GM04503 (cell line): ENCODE results near the gene PCNT.

Experiments used
- DNase-seq: peaks from one replicate; pipeline ENCODE4 v3.0.0-alpha.2; 2012; ENCODE audit warnings: low read depth

The PCNT gene

DNA sequence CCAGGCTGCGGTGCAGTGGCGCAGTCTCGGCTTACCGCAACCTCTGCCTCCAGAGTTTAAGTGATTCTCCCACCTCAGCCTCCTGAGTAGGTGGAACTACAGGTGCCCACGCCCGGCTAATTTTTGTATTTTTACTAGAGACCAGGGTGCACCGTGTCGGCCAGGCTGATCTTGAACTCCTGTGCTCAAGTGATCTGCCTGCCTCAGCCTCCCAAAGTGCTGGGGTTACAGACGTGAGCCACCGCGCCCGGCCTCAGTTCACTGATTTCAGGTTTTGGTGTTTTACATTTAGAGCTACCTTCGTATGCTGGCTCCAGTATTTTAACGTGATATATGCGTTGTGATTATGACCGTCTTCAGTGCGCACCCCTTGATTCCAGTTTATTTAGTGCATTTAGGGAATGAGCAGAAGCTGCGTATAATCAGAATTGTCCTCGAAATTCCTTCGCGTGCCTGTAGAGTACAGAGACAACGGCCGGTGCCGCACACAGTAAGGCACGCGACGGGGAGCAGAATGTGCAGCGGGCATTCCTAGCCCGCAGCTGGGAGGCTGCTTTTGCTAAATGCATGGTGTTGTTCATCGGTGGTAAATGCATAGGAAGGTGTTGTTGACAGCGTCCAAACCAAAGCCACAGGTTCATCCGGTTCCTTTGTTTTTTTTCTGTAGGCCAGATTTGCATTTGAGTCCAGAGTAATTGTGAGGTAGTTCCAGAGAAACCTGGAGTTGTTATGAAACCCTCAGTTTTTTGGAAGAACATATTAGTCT, 85.9 kb downstream of the PCNT start:
- DNase-seq, result no peak

DNA sequence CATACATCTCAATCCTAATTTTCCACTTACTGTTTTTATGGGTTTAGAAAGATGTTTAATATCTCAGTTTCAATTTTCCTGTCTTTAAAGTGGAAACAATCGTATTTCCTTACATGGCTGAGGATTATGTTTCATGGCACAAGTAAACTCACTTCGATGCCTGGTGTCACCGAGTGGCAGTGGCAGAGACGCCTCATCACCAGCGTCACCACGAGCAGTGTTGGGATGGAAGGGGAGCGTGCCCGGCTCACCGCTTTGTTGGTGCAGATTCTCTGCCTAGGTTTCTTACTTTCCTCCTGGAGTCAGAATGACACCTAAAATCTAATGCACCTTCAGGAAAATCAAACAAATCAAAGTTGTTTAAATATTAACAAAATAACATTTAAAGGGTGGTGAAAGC, 86.6 kb downstream of the PCNT start:
- DNase-seq, result no peak

DNA sequence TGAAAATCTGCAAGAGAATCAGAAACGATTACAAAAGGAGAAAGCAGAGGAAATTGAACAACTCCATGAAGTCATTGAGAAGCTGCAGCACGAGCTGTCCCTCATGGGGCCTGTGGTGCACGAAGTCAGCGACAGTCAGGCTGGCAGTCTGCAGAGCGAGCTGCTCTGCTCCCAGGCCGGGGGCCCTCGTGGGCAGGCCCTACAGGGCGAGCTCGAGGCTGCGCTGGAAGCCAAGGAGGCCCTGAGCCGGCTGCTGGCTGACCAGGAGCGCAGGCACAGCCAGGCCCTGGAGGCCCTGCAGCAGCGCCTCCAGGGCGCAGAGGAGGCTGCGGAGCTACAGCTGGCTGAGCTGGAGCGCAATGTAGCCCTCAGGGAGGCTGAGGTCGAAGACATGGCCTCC, 87.3 kb downstream of the PCNT start:
- DNase-seq, result no peak

DNA sequence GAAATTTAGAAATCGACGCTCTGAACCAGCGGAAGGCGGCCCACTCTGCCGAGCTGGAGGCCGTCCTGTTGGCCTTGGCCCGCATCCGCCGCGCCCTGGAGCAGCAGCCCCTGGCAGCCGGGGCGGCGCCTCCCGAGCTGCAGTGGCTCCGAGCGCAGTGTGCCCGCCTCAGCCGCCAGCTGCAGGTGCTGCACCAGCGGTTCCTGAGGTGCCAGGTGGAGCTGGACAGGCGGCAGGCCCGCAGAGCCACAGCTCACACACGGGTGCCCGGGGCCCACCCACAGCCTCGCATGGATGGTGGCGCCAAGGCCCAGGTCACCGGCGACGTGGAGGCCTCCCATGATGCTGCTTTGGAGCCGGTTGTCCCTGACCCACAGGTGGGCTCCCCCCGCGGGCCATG, 87.7 kb downstream of the PCNT start:
- DNase-seq, result no peak

DNA sequence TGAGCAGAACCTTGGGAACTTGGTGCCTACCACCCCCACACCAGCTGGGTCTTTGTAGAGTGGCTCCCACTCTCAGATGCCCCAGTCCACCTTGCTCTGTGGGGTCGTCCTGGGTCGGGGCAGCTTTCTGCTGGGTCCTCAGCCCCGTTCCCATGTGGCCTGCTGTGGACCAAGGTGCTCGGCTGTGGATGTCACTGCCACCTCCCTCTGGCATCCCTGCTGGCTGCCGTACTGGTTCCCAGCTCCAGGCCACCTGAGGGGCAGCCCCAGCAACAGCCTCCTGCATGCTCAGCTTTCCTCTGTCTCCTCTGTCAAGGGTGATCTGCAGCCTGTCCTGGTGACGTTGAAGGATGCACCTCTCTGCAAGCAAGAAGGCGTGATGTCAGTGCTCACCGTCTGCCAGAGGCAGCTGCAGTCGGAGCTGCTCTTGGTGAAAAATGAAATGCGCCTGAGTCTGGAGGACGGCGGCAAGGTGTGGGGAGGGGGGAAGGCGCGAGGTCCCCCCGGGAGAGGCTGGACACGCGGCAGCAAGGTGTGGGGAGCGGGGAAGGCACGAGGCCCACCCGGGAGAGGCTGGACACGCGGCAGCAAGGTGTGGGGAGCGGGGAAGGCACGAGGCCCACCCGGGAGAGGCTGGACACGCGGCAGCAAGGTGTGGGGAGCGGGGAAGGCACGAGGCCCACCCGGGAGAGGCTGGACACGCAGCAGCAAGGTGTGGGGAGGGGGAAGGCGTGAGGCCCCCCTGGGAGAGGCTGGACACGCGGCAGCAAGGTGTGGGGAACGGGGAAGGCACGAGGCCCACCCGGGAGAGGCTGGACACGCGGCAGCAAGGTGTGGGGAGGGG, 88.8 kb downstream of the PCNT start:
- DNase-seq, result no peak

DNA sequence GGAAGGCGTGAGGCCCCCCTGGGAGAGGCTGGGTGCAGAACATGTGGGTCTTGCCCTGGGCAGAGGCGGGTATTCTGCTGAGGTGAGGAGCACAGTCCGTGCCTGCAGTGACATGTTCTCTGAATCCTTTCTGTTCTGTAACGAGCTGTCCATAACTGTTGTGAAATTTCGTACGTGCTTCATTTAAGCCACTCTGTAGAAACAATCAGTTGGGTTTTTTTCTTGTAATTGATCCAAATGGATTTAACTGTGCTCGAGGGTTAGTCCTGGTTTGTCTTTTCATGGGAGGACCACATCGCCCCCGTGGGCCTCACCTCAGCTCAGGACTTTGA, 89.4 kb downstream of the PCNT start:
- DNase-seq, result no peak

DNA sequence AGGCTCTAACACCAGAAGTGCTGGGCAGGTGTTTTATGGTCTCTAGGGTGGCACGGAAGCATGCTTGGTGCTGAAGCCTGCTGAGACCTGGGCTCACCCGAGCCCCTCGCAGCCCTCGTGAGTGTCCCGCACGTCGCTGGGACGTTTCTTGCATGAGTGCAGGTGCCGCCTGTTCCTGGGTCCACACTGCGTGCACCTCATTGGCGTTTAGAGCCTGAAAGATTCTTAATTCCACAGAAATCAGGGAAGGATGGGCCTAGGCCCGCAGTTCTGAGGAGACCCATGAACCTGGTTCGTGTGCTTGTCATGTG, 91.0 kb downstream of the PCNT start:
- DNase-seq, result no peak

DNA sequence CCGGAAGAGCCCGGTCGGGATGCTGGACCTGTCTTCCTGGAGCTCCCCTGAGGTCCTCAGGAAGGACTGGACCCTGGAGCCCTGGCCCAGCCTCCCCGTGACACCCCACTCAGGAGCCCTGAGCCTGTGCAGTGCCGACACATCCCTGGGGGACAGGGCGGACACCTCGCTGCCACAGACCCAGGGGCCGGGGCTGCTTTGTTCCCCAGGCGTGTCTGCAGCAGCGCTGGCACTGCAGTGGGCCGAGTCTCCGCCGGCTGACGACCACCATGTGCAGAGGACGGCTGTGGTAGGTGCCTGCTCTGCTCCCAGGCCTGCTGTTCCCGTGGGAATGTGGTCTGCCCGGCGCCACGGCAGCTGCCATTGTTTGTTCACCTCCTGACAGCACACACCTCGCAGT, 92.6 kb downstream of the PCNT start:
- DNase-seq, result no peak

DNA sequence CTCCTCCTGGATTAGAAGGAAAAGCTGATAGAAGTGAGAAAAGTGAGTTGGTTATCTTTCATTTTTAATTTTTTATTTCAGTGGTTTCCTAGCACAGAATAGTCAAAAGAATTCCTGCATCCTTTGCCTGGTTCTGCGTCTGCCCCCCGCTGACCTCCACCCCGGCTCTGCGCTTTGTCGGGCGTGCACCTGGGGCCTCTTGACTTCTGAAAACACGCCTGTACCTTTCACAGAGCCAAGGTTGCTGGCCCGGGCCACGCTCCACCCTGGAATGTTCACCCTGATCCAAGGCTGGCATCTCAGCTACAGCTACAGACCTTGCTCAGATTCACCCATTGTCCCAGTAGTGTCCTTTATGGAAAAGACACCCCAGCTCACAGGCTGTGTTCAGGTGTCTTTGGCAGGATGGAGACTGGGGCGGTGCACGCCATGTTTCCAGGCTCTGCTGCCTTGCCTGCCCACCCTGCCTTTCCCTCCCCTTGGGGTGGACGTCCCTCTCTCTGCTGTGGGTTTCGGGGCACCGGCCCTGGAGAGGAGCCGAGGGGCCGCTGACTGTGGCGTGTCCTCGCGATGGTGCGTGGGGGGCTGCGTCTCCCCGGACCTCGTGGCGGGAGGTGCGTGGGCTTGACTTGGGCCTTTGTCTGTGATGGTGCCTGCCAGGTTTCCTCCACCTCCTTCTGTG, 94.5 kb downstream of the PCNT start:
- no peak for DNase-seq

DNA sequence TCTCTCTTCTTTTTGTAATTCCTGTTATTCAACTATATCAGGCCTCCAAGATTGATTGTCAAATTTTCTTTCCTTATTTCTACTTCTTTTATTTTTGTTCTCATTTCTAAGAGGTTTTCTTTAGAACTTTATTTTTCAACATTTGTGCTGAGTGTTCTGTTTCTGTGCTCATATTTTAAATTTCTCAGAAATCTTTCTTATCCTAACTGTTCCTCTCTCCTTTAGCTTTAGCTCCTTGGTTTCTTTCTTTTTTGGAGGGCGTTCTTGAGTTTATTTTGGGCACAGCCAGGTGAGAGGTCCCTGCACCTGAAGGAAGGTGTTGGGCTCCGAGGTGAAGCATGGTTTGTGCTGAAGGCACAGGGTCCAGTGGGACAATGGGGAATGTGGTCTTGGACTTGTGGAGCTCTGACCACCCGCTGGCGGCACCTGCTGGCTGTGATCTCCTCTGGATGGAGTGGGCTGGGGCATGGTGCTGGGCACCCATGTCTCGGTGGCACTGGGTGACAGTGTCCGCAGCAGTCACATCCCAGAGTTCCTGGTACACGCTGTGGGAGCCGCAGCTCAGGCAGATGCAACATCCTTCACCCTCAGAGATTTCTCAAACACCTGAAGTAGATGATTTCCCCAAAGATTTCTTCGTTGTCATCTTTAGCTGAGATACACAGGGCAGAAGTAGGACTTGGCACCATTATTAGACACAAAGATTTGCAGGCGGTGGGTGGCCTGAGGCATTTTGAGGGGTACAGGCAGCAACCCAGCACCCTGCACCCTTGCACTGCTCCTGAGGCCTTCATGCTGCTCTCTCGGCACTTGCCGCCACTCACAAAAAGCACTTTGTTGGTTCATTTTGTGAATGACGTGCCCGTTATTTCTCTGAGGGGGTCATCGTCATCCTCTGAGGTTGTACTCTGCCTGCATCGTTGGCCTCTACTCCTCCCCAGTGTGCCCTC, 96.6 kb downstream of the PCNT start:
- DNase-seq, result no peak

DNA sequence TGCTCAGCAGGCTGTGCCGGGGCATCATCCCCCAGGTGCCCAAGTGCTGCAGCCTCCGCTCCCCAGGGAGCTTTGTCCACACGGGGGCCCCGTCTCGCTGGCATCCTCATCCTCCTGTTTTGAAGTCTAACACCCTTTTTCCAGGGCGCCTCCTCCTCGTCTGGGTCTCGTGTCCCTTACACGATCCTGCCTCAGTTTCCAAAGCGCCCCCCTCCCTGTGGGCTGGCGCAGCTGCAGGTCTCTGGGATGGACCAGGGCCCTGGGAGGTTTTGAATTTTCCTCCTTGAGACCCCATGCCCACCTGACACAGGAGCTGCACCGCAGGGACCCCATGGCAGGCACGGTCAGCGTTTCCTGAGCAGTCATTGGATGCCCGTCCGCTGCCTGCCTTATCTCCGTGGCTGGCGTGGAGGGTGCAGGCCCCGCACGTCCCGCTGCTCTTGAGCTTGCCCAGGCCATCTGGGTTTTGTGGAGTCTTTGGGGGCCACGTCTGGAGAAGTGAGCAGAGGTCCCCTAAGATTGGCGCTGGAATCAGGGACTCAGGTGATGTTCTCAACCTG, 97.3 kb downstream of the PCNT start:
- no peak for DNase-seq

DNA sequence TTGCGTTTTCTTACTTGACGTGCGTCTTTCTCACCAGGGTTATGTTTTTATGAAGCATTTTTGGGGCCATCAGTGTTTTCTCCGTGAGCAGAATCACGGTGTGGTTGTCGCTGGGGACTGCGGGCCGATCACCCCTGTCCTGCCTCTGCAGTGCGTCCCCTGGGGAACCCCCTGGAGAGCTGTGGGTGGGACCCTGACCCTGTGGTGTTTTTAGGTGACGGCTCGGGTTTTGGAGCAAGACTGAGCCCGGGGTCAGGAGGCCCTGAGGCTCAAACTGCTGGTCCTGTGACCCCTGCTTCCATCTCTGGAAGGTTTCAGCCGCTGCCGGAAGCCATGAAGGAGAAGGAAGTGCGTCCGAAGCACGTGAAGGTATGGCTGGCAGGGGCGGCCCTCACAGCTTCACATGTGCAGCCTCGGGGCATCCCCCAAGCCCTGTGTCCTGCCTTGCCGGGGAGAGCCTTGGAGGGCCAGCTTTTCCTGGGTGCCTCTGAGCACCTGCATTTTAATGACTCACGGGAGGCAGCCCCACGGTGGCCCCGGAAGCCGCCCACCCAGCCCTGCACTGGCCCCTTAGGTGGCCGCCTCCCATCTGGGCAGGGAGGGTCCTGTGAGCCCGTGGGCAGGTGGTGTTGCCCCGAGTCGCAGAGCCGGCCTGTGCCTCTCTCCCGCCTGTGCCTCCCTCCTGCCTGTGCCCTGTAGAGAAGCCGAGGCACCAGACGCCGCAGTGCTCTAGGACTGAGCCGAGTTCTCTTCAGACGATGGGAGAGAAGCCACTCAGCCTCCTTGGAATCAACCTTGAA, 98.0 kb downstream of the PCNT start:
- no peak for DNase-seq

DNA sequence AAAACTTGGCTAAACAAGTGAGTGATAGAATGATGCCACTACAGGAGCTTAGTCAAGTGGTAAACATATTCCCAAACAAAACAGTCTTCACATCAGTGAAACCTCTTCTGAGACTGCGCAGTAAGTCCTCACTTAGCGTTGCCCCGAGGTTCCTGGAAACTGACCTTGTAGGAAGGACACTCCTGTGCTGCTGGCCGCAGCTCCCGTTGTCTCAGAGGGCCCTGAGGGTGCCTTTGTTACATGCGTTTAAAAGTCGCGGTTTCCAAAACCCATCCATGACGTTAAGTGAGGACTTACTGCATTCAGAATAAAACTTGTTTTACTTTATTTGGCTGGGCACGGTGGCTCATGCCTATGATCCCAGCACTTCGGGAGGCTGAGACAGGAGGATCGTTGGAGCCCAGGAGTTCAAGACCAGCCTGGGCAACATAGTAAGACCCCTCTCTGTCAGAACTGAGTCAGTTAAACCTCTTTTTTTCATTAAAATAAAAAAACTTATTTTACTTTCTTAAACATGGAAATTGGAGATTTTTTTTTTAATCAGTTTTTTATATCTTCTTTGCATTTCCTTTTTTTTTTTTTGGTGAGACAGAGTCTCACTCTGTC, 98.8 kb downstream of the PCNT start:
- no peak for DNase-seq

DNA sequence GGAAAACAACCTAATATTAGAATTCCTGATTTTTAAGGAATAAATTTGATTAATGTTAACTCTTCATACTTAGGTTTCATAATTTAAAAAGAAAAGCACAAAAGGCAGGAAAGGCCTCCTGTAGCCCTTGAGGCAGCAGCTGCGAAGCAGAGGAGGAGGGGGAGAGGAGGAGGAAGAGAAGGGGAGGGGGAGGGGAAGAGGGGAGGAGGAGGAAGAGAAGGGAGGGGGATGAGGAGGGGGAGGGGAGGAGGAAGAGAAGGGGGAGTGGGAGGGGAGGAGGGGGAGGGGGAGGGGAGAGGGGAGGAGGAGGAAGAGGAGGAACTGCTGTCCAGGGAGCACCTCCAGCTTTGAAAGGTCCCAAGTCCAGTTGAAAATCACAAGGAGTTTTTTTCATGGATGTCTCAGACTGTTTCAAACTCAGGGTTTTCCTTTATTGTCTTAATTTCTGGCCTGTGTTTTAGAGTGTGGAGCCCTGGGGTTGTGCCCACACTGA, 99.6 kb downstream of the PCNT start:
- DNase-seq, result no peak

DNA sequence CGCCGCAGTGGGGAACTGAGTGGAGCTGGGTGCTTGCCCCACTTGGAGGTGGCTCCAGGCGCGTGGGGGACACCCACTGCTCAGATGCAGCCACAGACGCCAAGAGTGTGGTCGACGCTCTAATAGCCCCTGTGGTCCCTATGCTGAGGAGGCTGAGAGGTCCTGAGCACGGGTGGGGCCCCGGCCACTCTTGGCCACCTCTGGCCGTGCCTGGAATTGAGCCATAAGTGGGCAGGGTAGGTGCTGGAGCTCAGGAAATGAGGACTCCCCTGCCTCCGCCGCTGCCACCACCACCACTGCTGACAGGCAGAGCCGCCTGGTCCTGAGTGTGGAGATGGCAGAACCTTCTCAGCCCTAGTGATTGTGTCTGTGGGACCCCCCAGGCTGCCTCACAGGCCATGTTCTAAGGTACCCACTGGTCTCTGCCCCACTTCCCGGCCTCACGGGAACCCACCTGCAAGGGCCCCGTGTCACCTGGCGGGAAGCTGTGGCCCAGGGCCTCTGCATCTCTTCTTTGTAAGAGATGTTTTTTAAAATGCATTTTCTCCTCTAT, 100.2 kb downstream of the PCNT start:
- DNase-seq, result no peak

DNA sequence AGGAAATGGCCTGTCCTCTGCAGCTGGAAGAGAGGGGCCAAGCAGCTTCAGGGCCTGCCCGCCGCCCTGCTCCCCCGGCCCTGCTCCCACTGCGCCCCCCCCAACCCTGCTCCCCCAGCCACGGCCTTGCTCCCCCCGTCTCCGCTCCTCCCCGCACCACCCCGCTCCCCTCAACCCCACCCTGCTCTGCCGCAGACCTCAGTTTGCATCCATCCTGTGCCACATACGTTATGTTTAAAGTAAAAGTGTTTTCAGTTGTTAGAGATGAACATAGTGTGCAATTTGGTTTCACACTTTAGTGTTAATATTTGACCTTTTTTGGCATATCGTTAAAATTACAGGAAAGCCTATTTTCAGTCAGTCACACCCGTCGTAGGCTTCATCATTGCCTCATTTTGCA, 100.7 kb downstream of the PCNT start:
- DNase-seq, result no peak

DNA sequence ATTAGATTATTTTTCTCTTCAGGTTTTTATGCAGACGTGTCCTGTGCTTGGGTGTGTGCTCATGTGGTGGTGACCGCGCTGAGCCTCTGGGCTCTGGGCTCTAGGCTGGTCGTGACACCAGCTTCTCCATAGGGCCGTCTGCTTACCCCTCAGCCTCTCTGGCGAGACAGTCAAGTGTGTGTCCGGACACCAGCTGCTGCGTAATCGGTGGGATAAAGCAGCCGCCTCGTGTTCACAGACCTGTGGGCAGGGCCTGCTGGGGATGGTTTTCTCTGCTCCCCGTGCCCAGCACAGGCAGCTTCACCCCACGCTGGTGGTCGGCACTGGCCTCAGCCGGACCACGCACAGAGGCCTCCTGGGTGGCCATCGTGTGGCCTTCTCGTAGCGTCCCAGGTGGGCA, 101.1 kb downstream of the PCNT start:
- no peak for DNase-seq

DNA sequence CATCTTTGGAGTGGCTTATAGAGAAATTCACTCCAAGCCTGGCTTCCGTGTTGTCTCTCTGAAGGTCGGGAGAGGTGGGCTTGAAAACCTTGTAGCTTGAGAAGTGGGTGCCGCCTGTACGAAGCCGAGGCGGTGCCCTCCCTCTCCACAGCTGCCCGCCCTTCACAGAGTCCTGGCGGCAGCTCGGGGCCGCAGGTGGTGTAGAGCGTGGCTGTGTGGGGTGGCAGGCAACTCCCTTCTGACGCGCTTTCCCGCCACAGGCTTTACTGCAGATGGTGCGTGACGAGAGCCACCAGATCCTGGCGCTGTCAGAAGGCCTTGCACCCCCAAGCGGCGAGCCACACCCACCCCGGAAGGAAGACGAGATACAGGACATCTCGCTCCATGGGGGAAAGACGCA, 101.6 kb downstream of the PCNT start:
- DNase-seq, result no peak

DNA sequence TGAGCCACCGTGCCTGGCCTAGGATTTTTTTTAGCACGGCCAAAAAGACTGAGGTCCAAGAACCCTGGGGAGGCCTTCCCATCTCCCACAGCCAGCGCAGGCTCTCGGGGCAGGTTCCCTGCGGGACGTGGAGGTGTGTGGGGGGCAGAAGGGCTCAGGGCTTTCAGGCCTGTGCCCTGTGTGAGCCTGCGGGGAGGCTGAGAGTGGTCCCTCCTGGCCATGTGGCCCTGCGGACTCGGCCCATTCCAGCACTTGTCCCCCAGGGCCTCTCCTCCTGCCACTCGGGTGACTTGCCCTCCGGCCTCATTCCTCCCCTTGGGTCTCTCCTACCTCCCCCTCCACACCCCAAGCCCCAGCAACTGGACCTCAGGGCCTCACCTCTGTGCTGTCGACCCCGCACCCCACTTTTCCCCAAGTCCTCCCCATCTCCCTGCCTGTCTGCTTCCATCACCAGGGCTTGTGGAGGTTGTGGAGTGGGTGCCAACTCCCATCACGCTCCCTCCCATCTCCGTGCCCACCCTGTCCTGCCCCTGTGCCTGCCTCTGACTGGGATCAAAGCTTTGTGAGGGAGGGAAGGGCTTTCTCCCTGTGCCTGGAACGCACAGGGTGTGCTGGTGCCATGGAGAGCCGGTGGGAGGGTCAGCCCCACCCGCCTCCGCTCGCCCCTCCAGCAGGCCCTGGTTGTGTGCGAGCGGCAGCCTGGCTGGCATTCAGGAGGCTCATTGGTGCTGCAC, 102.5 kb downstream of the PCNT start:
- DNase-seq, result no peak
